Measurements from ENCODE around the gene ZC3H7B. TPM values are rescaled to one million over a fixed set of nuclear protein-coding genes. Genes with fewer than 3 reads are reported as not detected.

The ZC3H7B gene
- total RNA-seq, 2 donors from 2014 or later, result 41.2 to 41.7 TPM

DNA sequence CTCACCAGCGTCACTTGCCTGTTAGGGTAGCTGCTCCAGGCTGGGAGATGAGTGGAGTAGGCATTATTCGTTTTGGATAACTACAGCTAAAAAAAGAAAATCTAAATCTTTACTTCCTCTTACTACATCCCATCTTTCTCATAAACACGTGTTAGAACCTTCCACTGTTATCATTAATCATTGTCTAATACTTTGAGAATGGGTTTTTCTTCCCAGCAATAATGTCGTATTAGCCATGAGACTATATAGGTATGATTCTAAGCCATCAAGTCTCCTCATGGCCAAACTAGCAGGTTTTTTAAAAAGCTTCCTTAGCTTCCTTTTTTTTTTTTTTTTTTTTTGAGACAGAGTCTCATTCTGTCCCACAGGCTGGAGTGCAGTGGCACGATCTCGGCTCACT lies 76.5 kb downstream of the ZC3H7B start:
- TF ChIP-seq, protein P1, sequence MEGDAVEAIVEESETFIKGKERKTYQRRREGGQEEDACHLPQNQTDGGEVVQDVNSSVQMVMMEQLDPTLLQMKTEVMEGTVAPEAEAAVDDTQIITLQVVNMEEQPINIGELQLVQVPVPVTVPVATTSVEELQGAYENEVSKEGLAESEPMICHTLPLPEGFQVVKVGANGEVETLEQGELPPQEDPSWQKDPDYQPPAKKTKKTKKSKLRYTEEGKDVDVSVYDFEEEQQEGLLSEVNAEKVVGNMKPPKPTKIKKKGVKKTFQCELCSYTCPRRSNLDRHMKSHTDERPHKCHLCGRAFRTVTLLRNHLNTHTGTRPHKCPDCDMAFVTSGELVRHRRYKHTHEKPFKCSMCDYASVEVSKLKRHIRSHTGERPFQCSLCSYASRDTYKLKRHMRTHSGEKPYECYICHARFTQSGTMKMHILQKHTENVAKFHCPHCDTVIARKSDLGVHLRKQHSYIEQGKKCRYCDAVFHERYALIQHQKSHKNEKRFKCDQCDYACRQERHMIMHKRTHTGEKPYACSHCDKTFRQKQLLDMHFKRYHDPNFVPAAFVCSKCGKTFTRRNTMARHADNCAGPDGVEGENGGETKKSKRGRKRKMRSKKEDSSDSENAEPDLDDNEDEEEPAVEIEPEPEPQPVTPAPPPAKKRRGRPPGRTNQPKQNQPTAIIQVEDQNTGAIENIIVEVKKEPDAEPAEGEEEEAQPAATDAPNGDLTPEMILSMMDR (IDR thresholded peaks at IDR 0.05), result no peak
- ATAC-seq (ENCODE audit: insufficient number of reproducible peaks, low FRiP score, low read depth) (no peak), DNase-seq (ENCODE audit: low spot score) (no peak)
- Histone ChIP-seq H3K36me3 (no peaks in the 10 kb centered on the region), H3K9me3 (no peaks in the 10 kb centered on the region), H3K4me3 (no peak overlapping the region), H3K27me3 (replicated peaks; ENCODE audit: insufficient read depth) (no peaks in the 10 kb centered on the region), H3K27ac (no peak overlapping the region), H3K4me1 (ENCODE audit: control insufficient read depth in 1 of 2, low read depth in 2 of 2) (peaks cover 8 to 12% of the 10 kb centered on the region in 2 donors)

DNA sequence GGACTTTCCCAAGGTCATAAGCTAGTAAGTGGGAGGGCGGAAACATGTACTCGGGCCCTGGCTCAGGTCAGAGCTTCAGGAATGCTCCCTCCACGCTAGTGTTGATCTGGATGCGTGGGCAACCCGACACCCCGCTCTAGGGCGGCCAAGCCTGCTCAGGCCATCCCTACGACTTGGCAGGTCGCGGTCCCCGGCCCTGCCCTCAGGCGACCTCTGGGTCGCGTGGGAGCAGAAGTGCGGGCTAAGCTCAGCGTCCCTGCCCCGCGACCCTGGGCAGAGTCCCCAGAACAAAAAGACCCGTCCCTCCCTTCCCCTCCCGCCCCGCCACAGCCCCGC lies 79.6 kb downstream of the ZC3H7B start:
- Histone ChIP-seq H3K27ac (peak overlapping the region; percentile 92 to 98), H3K9me3 (no peaks in the 10 kb centered on the region), H3K4me1 (ENCODE audit: control insufficient read depth in 1 of 2, low read depth in 2 of 2) (peaks cover 13 to 18% of the 10 kb centered on the region in 2 donors), H3K4me3 (peak overlapping the region; percentile 97), H3K27me3 (replicated peaks; ENCODE audit: insufficient read depth) (no peaks in the 10 kb centered on the region), H3K36me3 (no peaks in the 10 kb centered on the region)
- peak; percentile 62 for DNase-seq (ENCODE audit: low spot score)
- peak; percentile 39 for ATAC-seq (ENCODE audit: insufficient number of reproducible peaks, low FRiP score, low read depth)
- TF ChIP-seq, protein P1 (IDR thresholded peaks at IDR 0.05), result no peak

DNA sequence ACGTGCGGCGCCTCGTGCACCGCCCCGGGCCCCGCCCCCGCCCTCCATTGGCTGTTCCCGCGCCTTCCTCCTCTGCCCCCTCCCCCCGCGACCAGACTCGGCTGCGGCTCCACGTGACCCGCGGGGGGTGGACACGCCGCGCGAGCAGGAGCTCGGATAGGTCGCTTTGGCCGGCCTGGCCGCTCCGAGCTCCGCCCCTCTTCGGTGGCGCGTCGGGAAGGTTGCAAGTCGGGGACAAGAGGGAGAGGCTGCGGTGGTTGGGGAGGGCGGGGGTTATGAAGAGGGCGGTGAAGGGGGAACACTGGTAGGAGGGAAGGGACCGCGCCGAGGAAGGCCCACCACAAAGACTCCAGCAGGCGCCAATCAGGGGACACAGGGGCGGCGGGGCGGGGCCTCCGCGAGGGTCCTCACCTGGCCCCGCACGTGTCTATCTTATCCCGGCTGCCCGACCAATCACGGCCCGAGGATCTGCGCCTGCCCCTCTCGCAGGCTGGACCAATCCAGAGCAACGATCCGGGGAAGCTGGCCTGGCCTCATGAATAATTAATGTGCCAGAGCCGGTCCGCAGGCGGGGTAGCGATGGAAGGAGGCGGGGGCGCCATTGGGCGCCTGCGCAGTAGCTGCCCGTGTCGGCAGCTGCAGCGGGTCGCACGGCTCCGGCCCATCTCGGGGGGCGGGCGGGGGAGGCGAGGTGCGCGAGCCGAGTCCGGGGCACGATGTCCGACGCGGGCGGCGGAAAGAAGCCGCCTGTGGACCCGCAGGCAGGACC lies 80.2 kb downstream of the ZC3H7B start, which contains the start of gene TEF:
TEF (plus strand) TSS at position 614 of the 769 bp plus-strand sequence; CDS start at position 717, 103 bp downstream.
- DNase-seq (ENCODE audit: low spot score) (peak; percentile 97), ATAC-seq (ENCODE audit: insufficient number of reproducible peaks, low FRiP score, low read depth) (peak; percentile 90)
- peak within 1 kb of the TSS; percentile 97 for H3K4me3 ChIP-seq
- no peaks in the 10 kb centered on the region for H3K27me3 ChIP-seq (replicated peaks; ENCODE audit: insufficient read depth)
- H3K36me3 ChIP-seq, result no peaks in the 10 kb centered on the region
- H3K27ac ChIP-seq, result peak within 1 kb of the TSS; percentile 92 to 98
- H3K9me3 ChIP-seq, result no peaks in the 10 kb centered on the region
- peaks cover 13 to 18% of the 10 kb centered on the region in 2 donors for H3K4me1 ChIP-seq (ENCODE audit: control insufficient read depth in 1 of 2, low read depth in 2 of 2)
- TF ChIP-seq, protein P1 (IDR thresholded peaks at IDR 0.05), result no peak

DNA sequence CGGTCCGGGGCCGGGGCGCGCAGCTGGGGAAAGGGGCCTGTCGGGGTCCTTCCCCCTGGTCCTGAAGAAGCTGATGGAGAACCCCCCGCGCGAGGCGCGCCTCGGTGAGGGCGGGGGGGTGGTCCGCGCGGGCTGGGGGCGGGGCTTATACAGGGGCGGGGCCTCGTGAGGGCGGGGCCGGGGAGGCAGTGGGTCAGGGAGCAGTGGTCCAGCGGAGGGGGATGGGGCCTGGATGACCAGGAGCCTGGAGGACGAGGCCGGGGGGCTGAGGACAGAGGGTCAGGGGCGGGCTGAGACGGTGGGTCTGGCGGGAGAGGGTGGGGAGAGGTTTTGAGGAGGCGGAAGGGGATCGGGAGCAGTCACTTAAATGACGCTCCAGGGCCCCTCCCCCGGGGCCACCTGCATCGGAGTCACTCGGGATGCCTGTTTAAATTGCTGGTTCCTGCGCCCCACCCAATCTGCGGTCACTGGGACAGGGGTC lies 80.8 kb downstream of the ZC3H7B start:
- peak; percentile 23 for ATAC-seq (ENCODE audit: insufficient number of reproducible peaks, low FRiP score, low read depth)
- TF ChIP-seq, protein P1 (IDR thresholded peaks at IDR 0.05), result no peak
- peaks cover 13 to 18% of the 10 kb centered on the region in 2 donors for H3K4me1 ChIP-seq (ENCODE audit: control insufficient read depth in 1 of 2, low read depth in 2 of 2)

DNA sequence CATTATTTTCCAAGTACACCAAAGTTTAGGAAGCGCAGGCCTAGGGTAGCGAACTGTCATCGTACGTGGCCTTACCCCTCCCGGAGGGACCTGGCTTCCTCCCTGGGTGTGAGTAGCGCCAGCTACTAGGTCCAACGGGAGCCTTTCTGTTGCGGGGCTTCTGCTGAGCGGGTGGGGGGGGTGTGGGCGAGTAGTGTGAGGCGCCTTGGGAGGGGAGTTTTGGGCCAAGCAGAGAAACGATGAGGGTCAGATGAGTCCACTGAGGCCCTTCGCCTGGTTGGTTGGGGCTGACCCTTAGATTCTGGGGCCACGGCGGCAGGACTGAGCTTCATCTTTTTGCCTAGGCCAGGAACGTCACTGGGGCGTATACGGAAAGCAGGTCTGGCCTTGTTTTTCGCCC lies 81.3 kb downstream of the ZC3H7B start:
- H3K4me3 ChIP-seq, result peak overlapping the region; percentile 97
- H3K9me3 ChIP-seq, result no peaks in the 10 kb centered on the region
- DNase-seq (ENCODE audit: low spot score), result no peak
- peak overlapping the region; percentile 92 to 98 for H3K27ac ChIP-seq
- ATAC-seq (ENCODE audit: insufficient number of reproducible peaks, low FRiP score, low read depth), result no peak
- H3K27me3 ChIP-seq (replicated peaks; ENCODE audit: insufficient read depth), result no peaks in the 10 kb centered on the region
- H3K4me1 ChIP-seq (ENCODE audit: control insufficient read depth in 1 of 2, low read depth in 2 of 2), result peaks cover 13 to 18% of the 10 kb centered on the region in 2 donors
- TF ChIP-seq, protein P1 (IDR thresholded peaks at IDR 0.05), result no peak
- peaks cover 3% of the 10 kb centered on the region for H3K36me3 ChIP-seq

More for the DNA sequence above, 80.8 kb downstream of the ZC3H7B start:
- Histone ChIP-seq H3K9me3 (no peaks in the 10 kb centered on the region), H3K4me3 (peak overlapping the region; percentile 97), H3K27ac (peak overlapping the region; percentile 92 to 98), H3K27me3 (replicated peaks; ENCODE audit: insufficient read depth) (no peaks in the 10 kb centered on the region), H3K36me3 (no peaks in the 10 kb centered on the region)
- DNase-seq (ENCODE audit: low spot score), result peak; percentile 31
